Lower leg skin (tissue), 3 donors: Measurements from ENCODE around the gene TBC1D22A.

Experiments used
- CTCF ChIP-seq, 3 donors: fragments of 450-650 bp; IDR thresholded peaks; one replicate each; pipeline ENCODE4 v1.5.1; 2016; ENCODE audit warnings: antibody characterized with exemption in 3 of 3, mild to moderate bottlenecking in 3 of 3, moderate library complexity in 2 of 3
- POLR2A ChIP-seq, 2 donors: fragments of 450-650 bp; IDR thresholded peaks; one replicate each; pipeline ENCODE4 v1.6.1; 2016 to 2017; ENCODE audit warnings: antibody characterized with exemption in 2 of 2, mild to moderate bottlenecking in 1 of 2, moderate library complexity in 1 of 2

GRCh38 chr22:47171441-47172221, 409.2 kb downstream of the TBC1D22A start:
- TF ChIP-seq CTCF (IDR thresholded peaks at IDR 0.05), result no peak
- TF ChIP-seq POLR2A (IDR thresholded peaks at IDR 0.05), result no peak
